ENCODE measurements around the gene NRP2. TPM values are rescaled to one million over a fixed set of nuclear protein-coding genes. Genes with fewer than 3 reads are reported as not detected.

Gene NRP2
- total RNA-seq, 3 donors from 2014 or later, result 18.4 to 32.0 (median 23.9) TPM

GRCh38 chr2:205765151-205765550 lies 82.8 kb downstream of the NRP2 start:
- no peak overlapping the region for H3K27ac ChIP-seq
- H3K4me3 ChIP-seq, result no peak overlapping the region
- no peaks in the 10 kb centered on the region for H3K36me3 ChIP-seq
- TF ChIP-seq POLR2AphosphoS5 (IDR thresholded peaks at IDR 0.05) (no peak), POLR2A (IDR thresholded peaks at IDR 0.05) (no peak), CTCF (IDR thresholded peaks at IDR 0.05) (no peak)
- H3K27me3 ChIP-seq, result no peaks in the 10 kb centered on the region
- intact Hi-C loops (cut with DNase I; ENCODE audit: low total_unique reads), result no loop called here
- H3K9me3 ChIP-seq, result no peaks in the 10 kb centered on the region
- no peaks in the 10 kb centered on the region for H3K4me1 ChIP-seq
- DNase-seq (ENCODE audit: low spot score in 2 of 2), result no peak

GRCh38 chr2:205766779-205767359 lies 84.6 kb downstream of the NRP2 start:
- peak in 1 of 2 donors; percentile 75 for DNase-seq (ENCODE audit: low spot score in 2 of 2)
- TF ChIP-seq CTCF (IDR thresholded peaks at IDR 0.05) (peak; percentile 73 to 75 (median 74)), POLR2AphosphoS5 (IDR thresholded peaks at IDR 0.05) (no peak)
- H3K4me3 ChIP-seq, result no peak overlapping the region
- no peaks in the 10 kb centered on the region for H3K27me3 ChIP-seq
- H3K4me1 ChIP-seq, result no peaks in the 10 kb centered on the region
- no peaks in the 10 kb centered on the region for H3K9me3 ChIP-seq
- no peaks in the 10 kb centered on the region for H3K36me3 ChIP-seq
- no peak overlapping the region for H3K27ac ChIP-seq
- intact Hi-C loops (cut with DNase I; ENCODE audit: low total_unique reads), result no loop called here

GRCh38 chr2:205767617-205768016 lies 85.3 kb downstream of the NRP2 start:
- H3K36me3 ChIP-seq, result no peaks in the 10 kb centered on the region
- no peak overlapping the region for H3K27ac ChIP-seq
- no peaks in the 10 kb centered on the region for H3K9me3 ChIP-seq
- H3K4me3 ChIP-seq, result no peak overlapping the region
- no peaks in the 10 kb centered on the region for H3K27me3 ChIP-seq
- no peak for TF ChIP-seq POLR2A (IDR thresholded peaks at IDR 0.05)
- intact Hi-C loops (cut with DNase I; ENCODE audit: low total_unique reads), result no loop called here
- no peaks in the 10 kb centered on the region for H3K4me1 ChIP-seq
- DNase-seq (ENCODE audit: low spot score in 2 of 2), result no peak

- H3K9me3 ChIP-seq, result no peaks in the 10 kb centered on the region
- DNase-seq (ENCODE audit: low spot score in 2 of 2), result no peak
- H3K4me3 ChIP-seq, result no peak overlapping the region
- no peaks in the 10 kb centered on the region for H3K36me3 ChIP-seq
- intact Hi-C loops (cut with DNase I; ENCODE audit: low total_unique reads), result no loop called here
- H3K27me3 ChIP-seq, result no peaks in the 10 kb centered on the region
- H3K27ac ChIP-seq, result no peak overlapping the region
- no peak for TF ChIP-seq POLR2A (IDR thresholded peaks at IDR 0.05)
- no peak for TF ChIP-seq CTCF (IDR thresholded peaks at IDR 0.05)
- no peak for TF ChIP-seq POLR2AphosphoS5 (IDR thresholded peaks at IDR 0.05)
- no peaks in the 10 kb centered on the region for H3K4me1 ChIP-seq
Observed at GRCh38 chr2:205768341-205768740, 86.0 kb downstream of the NRP2 start.

- no peak overlapping the region for H3K27ac ChIP-seq
- H3K9me3 ChIP-seq, result no peaks in the 10 kb centered on the region
- TF ChIP-seq POLR2A (IDR thresholded peaks at IDR 0.05) (no peak), CTCF (IDR thresholded peaks at IDR 0.05) (no peak), POLR2AphosphoS5 (IDR thresholded peaks at IDR 0.05) (no peak)
- H3K4me3 ChIP-seq, result no peak overlapping the region
- no peaks in the 10 kb centered on the region for H3K27me3 ChIP-seq
- intact Hi-C loops (cut with DNase I; ENCODE audit: low total_unique reads), result no loop called here
- H3K4me1 ChIP-seq, result no peaks in the 10 kb centered on the region
- no peak for DNase-seq (ENCODE audit: low spot score in 2 of 2)
- no peaks in the 10 kb centered on the region for H3K36me3 ChIP-seq
Observed at GRCh38 chr2:205768815-205769494, 86.7 kb downstream of the NRP2 start.
